ENCODE data around the gene SLC35C1. TPM values are rescaled to one million over a fixed set of nuclear protein-coding genes. Genes with fewer than 3 reads are reported as not detected.

The SLC35C1 gene
- polyA plus RNA-seq, 4 donors = 7.4 to 9.5 (median 8.5) TPM

DNA sequence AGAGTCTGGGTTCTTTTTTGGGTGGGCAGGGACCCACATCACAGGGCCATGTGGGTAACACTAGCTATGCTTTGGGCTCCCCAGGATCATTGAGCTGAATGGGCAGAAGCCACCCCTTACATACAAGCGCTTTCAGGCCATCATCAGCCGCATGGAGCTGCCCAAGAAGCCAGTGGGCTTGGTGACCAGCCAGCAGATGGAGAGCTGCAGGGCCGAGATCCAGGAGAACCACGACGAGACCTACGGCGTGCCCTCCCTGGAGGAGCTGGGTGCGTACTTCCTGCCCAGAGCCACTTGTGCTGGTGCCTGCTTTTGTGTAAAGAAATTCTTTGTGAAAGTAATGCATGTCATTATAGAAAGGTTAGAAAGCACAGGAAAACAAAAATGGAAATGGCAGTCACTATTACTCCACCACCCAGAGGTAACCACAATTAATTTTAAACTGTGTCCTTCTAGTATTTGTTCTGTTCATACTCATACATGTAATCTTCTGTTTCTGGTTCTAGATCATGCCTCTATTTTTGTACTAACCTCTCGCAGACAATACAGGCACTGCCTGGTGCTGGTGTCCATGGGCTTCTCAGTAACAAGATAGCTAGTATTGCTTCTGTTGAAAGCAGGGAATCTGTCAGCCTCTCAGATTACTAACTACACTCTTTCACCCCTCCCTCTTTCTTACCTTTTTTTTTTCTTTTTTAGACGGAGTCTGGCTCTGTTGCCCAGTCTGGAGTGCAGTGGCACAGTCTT is 56.0 kb downstream of the SLC35C1 start:
- no peak for DNase-seq (ENCODE audit: low read depth in 4 of 4, low spot score in 3 of 4)

Other genes starting within 250 kb of the SLC35C1 start
- 10 to 100 TPM in 1 of 4 donors, 1 to 10 TPM in 3; 6.4 to 13.4 (median 8.0) TPM for gene CHST1, start 139.5 kb upstream of the SLC35C1 start, polyA plus RNA-seq (ENCODE audit: insufficient read length in 4 of 4)
- 10 to 100 TPM; 26.5 to 30.4 (median 29.1) TPM for gene CRY2, start 42.3 kb downstream of the SLC35C1 start, polyA plus RNA-seq (ENCODE audit: insufficient read length in 4 of 4)
- gene MAPK8IP1, start 80.5 kb downstream of the SLC35C1 start, polyA plus RNA-seq (ENCODE audit: insufficient read length in 4 of 4) = 10 to 100 TPM in 3 of 4 donors, 1 to 10 TPM in 1; 9.3 to 14.4 (median 11.7) TPM
- under 1 TPM in 3 of 4 donors, not detected in 1; 0.45 to 0.55 (median 0.55) TPM for gene FREY1, start 102.1 kb downstream of the SLC35C1 start, polyA plus RNA-seq (ENCODE audit: insufficient read length in 4 of 4)
- gene PEX16, start 112.7 kb downstream of the SLC35C1 start, polyA plus RNA-seq (ENCODE audit: insufficient read length in 4 of 4) = 10 to 100 TPM; 16.0 to 23.8 (median 16.3) TPM
- 10 to 100 TPM; 21.0 to 25.6 (median 22.8) TPM for gene LARGE2, start 117.5 kb downstream of the SLC35C1 start, polyA plus RNA-seq (ENCODE audit: insufficient read length in 4 of 4)

All from right renal pelvis (tissue), 4 donors.